K562 (cell line): ENCODE results near the gene FAF2. TPM values are rescaled to one million over a fixed set of nuclear protein-coding genes. Genes with fewer than 3 reads are reported as not detected.
A peak's percentile ranks its signal among the peaks of the same experiment; 100 is the strongest.

Source experiments
- BRD9 ChIP-seq: fragments of 450-650 bp; IDR thresholded peaks from 2 replicates; pipeline ENCODE4 v1.6.1; 2018; ENCODE audit warnings: low read depth; ENCODE audit not compliant: partially characterized antibody
- CREM ChIP-seq: IDR thresholded peaks from 2 replicates; pipeline ENCODE4 v1.6.1; 2014; ENCODE audit warnings: antibody characterized with exemption, low read depth
- GATA2 ChIP-seq: sonication (generic); formaldehyde crosslinking; IDR thresholded peaks from 2 replicates; pipeline ENCODE4 v1.4.0; 2020; ENCODE audit warnings: mild to moderate bottlenecking, missing genetic modification reagents
- GTF2A2 ChIP-seq: IDR thresholded peaks from 2 replicates; pipeline ENCODE4 v1.6.1; 2016; ENCODE audit warnings: mild to moderate bottlenecking, missing genetic modification characterization, missing compliant biosample characterization
- HNRNPUL1 ChIP-seq: fragments of 200-400 bp; formaldehyde crosslinking; IDR thresholded peaks from 2 replicates; pipeline ENCODE4 v1.6.1; 2017; ENCODE audit warnings: low read length
- MED1 ChIP-seq: sonication (generic); formaldehyde crosslinking; IDR thresholded peaks from 2 replicates; pipeline ENCODE4 v1.8.1; 2023; ENCODE audit warnings: missing genetic modification reagents, borderline replicate concordance
- NFE2 ChIP-seq: IDR thresholded peaks from 2 replicates; pipeline ENCODE4 v1.6.1; 2014; ENCODE audit warnings: antibody characterized with exemption, low read depth
- SAP30 ChIP-seq: fragments of 200-600 bp; sonication (generic); IDR thresholded peaks from 2 replicates; pipeline ENCODE4 v1.6.1; 2012; ENCODE audit warnings: borderline replicate concordance, low read depth, mild to moderate bottlenecking, moderate library complexity, low read length, control low read depth, inconsistent platforms; ENCODE audit not compliant: insufficient read depth, poor library complexity, severe bottlenecking
- SMAD2 ChIP-seq: fragments of 150-350 bp; IDR thresholded peaks from 2 replicates; pipeline ENCODE4 v1.6.1; 2014; ENCODE audit warnings: low read depth, mild to moderate bottlenecking, low read length
- SOX6 ChIP-seq: fragments of 450-650 bp; IDR thresholded peaks from 2 replicates; pipeline ENCODE4 v1.6.1; 2014; ENCODE audit warnings: mild to moderate bottlenecking
- SP1 ChIP-seq: sonication (generic); formaldehyde crosslinking; IDR thresholded peaks from 2 replicates; pipeline ENCODE4 v1.8.1; 2022; ENCODE audit warnings: mild to moderate bottlenecking, missing genetic modification reagents
- ZFP30 ChIP-seq: fragments of 250-450 bp; sonication (Bioruptor Pico); IDR thresholded peaks from 2 replicates; pipeline ENCODE4 v1.8.0; 2022; ENCODE audit warnings: moderate library complexity, mild to moderate bottlenecking, inconsistent platforms, borderline replicate concordance
- ZNF146 ChIP-seq: IDR thresholded peaks from one replicate; pipeline ENCODE4 v1.6.1; 2018; ENCODE audit warnings: missing compliant biosample characterization; ENCODE audit not compliant: unreplicated experiment
- ZNF239 ChIP-seq: fragments of 250-450 bp; sonication (Bioruptor Pico); IDR thresholded peaks from 2 replicates; pipeline ENCODE4 v1.4.0; 2020; ENCODE audit warnings: mild to moderate bottlenecking
- ZNF551 ChIP-seq: fragments of 250-450 bp; sonication (Bioruptor Pico); IDR thresholded peaks from 2 replicates; pipeline ENCODE4 v1.5.0; 2021; ENCODE audit warnings: mild to moderate bottlenecking, moderate library complexity
- ZNF707 ChIP-seq: fragments of 250-450 bp; sonication (Bioruptor Pico); conservative IDR thresholded peaks from 2 replicates; pipeline ENCODE4 v1.8.0; 2022; ENCODE audit warnings: inconsistent platforms, mild to moderate bottlenecking, moderate library complexity
- ZNF830 ChIP-seq: fragments of 250-450 bp; sonication (Bioruptor Pico); IDR thresholded peaks from 2 replicates; pipeline ENCODE4 v1.5.0; 2021; ENCODE audit warnings: mild to moderate bottlenecking
- polyA plus RNA-seq, 8 experiments: library from polyadenylated mRNA; depleted of rRNA in 4 of 8; stranded (reverse) in 5 of 8; unstranded in 3 of 8; fragments of >200 nt; fragmentation: Nextera tagmentation in 2 of 8; fragmentation: Illumina TruSeq in 1 of 8; extraction: Ambion mirVana in 2 of 8; extraction: Trizol in 1 of 8; gene quantifications; 2 replicates each; pipeline versions ENCODE4 v1.2.1 to v1.2.3, GENCODE V29; 2011 to 2014; ENCODE audit warnings: inconsistent platforms in 1 of 8, missing spikeins in 1 of 8
- total RNA-seq, 7 experiments: library from RNA; depleted of rRNA in 6 of 7; stranded (reverse); fragments of >200 nt in 6 of 7; fragmentation: Illumina TruSeq in 2 of 7; extraction: Trizol in 2 of 7; gene quantifications; 2 replicates each; pipeline versions ENCODE4 v1.2.1 to v1.2.3, GENCODE V29; 2011 to 2021; ENCODE audit warnings: low replicate concordance in 1 of 7
- TF ChIP-seq, protein P1 (sequence below): fragments of 450-650 bp; IDR thresholded peaks from 2 replicates; pipeline ENCODE4 v1.6.1; 2016; ENCODE audit warnings: antibody characterized with exemption
- TF ChIP-seq, protein P2 (sequence below): fragments of 150-350 bp; conservative IDR thresholded peaks from 2 replicates; pipeline ENCODE4 v1.6.1; 2014; ENCODE audit warnings: low read length
- TF ChIP-seq, protein P3 (sequence below): fragments of 450-650 bp; conservative IDR thresholded peaks from 2 replicates; pipeline ENCODE4 v1.6.1; 2016; ENCODE audit warnings: missing genetic modification characterization, low read depth, mild to moderate bottlenecking, control low read depth, missing compliant biosample characterization

FAF2 gene
- total and polyA plus RNA-seq, 9 of the 15 experiments (the other 6 are each of a cell fraction or from before 2014, with no cell fraction given) = 25.0 to 44.6 (median 36.1) TPM

DNA sequence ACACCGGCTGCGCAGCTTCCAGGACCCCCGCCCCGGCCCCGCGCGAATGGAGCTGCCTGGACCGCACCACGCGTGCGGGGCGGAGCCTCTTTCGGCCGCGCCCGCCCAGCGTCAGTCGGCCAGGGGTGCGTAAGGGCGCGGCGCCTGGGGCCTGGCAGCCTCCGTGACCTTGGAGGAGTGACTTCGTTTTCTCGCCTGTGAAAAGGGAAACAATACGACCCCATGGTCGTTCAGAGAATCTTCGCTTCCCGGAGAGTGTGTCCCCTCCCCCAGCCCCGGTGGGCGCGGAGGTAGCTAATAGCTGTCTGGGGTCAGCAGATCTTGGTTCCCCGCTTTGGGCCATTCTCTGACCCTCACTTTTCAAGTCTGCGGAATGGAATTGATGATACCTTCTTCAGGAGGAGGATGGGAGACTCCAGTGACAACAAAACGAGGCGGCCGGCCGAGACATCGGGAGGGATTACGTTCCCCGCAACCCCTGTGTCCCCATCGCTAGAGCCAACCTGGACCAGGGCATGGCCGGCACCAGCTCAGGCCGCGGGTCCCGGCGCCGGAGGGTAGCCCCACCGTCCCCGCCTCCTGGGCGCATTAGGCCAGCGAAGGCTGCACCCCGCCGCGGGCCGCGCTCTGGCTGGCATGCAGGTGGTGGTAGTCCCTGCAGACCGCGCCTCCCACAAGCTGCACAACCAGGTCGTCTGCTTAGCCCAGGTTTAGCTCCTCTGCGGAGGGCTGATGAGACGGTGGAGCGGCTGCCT is 95.4 kb downstream of the FAF2 start (continued):
- TF ChIP-seq, protein P1, sequence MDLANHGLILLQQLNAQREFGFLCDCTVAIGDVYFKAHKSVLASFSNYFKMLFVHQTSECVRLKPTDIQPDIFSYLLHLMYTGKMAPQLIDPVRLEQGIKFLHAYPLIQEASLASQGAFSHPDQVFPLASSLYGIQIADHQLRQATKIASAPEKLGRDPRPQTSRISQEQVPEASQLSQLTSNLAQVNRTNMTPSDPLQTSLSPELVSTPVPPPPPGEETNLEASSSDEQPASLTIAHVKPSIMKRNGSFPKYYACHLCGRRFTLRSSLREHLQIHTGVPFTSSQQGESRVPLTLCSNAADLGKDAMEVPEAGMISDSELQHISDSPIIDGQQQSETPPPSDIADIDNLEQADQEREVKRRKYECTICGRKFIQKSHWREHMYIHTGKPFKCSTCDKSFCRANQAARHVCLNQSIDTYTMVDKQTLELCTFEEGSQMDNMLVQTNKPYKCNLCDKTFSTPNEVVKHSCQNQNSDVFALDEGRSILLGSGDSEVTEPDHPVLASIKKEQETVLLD = peak; percentile 58; the same call in 1 of the 2 replicates
- no peak for TF ChIP-seq GTF2A2 (tag)
- peak; percentile 55; the same call in 1 of the 2 replicates for TF ChIP-seq SP1 (CRISPR knock-in tag)
- TF ChIP-seq, protein P2, sequence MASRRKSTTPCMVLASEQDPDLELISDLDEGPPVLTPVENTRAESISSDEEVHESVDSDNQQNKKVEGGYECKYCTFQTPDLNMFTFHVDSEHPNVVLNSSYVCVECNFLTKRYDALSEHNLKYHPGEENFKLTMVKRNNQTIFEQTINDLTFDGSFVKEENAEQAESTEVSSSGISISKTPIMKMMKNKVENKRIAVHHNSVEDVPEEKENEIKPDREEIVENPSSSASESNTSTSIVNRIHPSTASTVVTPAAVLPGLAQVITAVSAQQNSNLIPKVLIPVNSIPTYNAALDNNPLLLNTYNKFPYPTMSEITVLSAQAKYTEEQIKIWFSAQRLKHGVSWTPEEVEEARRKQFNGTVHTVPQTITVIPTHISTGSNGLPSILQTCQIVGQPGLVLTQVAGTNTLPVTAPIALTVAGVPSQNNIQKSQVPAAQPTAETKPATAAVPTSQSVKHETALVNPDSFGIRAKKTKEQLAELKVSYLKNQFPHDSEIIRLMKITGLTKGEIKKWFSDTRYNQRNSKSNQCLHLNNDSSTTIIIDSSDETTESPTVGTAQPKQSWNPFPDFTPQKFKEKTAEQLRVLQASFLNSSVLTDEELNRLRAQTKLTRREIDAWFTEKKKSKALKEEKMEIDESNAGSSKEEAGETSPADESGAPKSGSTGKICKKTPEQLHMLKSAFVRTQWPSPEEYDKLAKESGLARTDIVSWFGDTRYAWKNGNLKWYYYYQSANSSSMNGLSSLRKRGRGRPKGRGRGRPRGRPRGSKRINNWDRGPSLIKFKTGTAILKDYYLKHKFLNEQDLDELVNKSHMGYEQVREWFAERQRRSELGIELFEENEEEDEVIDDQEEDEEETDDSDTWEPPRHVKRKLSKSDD = no peak
- peak; percentile 79 for TF ChIP-seq CREM
- TF ChIP-seq BRD9 = no peak
- TF ChIP-seq HNRNPUL1 = no peak
- TF ChIP-seq ZNF146 (CRISPR knock-in tag) = no peak
- no peak for TF ChIP-seq ZNF830 (CRISPR knock-in tag)
- no peak for TF ChIP-seq SAP30
- TF ChIP-seq, protein P3, sequence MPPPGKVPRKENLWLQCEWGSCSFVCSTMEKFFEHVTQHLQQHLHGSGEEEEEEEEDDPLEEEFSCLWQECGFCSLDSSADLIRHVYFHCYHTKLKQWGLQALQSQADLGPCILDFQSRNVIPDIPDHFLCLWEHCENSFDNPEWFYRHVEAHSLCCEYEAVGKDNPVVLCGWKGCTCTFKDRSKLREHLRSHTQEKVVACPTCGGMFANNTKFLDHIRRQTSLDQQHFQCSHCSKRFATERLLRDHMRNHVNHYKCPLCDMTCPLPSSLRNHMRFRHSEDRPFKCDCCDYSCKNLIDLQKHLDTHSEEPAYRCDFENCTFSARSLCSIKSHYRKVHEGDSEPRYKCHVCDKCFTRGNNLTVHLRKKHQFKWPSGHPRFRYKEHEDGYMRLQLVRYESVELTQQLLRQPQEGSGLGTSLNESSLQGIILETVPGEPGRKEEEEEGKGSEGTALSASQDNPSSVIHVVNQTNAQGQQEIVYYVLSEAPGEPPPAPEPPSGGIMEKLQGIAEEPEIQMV (tag) = no peak
- no peak for TF ChIP-seq SOX6
- no peak for TF ChIP-seq MED1 (CRISPR knock-in tag)
- no peak for TF ChIP-seq NFE2
- TF ChIP-seq ZNF707 = no peak
- no peak for TF ChIP-seq ZFP30 (CRISPR knock-in tag)
- TF ChIP-seq SMAD2 = no peak
- TF ChIP-seq GATA2 (CRISPR knock-in tag) = no peak
- no peak for TF ChIP-seq ZNF551 (CRISPR knock-in tag)
- TF ChIP-seq ZNF239 (CRISPR knock-in tag) = no peak
